NCI-H748 treated with DMSO at 0.1 percent for 48 hours (cell line): ENCODE measurements around the gene POU6F1.
"Not testable (repeated sequence)": the region's sequence is repeated elsewhere in the genome, so short reads cannot be mapped to it uniquely, and the experiment has no call there.

ENCODE experiments used
- DNase-seq: peaks from one replicate; lab custom pipeline; 2025; lab: John Stamatoyannopoulos, UW

POU6F1 gene

DNA sequence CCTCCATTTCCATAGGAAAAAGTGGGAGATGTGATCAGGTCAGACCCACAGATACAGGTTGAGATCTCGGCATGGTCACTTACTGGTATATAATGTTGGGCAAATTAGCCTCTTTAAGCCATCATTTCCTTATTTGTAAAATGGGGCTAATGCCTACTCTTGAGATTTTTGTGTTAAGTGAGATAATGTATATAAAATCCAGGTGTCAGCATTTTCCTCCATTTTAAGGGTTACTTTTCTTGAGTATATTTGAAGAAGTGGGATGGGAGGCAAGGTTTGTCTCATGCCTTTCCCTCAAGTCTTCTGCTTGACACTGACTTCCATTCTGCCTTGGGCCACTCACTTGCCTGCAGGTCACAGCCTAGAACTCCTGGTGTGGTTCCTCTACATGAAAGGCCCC lies 10.1 kb upstream of the POU6F1 start:
- DNase-seq = no peak

DNA sequence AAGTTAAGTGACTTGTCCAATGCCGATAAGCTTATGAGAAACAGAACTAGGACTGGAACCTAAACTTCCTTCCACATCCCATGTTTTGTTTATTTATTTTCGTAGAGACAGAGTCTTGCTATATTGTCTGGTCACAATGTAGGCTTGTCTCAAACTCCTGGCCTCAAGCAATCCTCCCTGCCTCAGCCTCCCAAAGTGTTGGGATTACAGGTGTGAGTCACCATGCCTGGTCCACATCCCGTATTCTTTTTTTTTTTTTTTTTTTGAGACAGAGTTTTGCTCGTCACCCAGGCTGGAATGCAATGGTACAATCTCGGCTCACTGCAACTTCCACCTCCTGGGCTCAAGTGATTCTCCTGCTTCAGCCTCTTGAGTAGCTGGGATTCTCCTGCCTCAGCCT lies 9.2 kb upstream of the POU6F1 start:
- not testable (repeated sequence) for DNase-seq

DNA sequence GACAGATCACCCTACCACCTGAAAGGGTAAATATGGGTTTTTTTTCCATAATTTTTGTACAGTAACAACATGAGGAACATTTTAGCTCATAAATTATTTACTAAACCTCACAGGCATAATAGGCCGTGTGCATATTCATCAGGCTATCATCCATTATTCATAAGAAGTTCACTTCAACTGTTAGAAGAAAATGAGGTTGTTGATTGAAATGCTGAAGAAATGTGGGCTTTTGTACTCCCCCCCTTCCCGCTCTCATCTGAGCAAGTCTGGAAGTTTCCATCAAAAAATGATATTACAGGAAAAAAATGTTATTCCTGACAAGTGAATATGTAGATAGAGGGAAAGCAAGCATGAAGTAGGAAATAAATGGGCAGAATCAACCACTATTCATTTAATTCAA lies 7.9 kb upstream of the POU6F1 start:
- DNase-seq = no peak

DNA sequence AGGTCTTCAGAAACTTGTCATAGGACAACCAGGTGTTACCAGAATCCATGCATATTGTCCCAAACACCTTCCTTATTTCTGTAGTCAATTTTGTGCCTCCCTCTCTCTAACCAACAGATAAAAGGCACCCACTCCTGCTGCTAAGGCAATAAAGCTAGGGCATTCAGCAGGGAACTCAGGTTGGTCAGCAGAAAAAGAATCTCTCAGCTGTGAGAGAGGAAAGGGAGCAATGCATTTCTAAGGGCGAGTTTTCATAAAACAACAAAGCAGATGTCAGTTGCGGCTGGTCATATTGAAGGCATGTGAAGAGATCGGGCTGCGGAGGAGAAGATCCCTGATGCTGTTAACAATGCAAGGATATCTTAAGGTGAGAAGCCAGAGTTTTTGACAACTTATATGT lies 7.4 kb upstream of the POU6F1 start:
- DNase-seq = no peak

DNA sequence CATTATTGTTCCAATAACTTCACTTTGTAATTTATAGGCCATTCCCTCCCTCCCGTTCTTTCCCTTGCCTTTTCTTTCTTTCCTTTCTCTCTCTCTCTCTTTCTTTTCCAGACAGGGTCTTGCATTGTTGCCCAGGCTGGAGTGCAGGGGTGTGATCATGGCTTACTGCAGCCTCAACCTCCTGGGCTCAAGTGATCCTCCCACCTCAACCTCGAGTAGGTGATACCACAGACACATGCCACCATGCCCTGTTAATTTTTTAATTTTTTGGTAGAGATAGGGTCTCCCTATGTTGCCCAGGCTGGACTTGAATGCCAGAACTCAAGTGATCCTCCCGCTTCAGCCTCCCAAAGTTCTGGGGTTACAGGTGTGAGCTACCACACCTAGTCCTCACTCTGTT lies 6.8 kb upstream of the POU6F1 start:
- DNase-seq = no peak

DNA sequence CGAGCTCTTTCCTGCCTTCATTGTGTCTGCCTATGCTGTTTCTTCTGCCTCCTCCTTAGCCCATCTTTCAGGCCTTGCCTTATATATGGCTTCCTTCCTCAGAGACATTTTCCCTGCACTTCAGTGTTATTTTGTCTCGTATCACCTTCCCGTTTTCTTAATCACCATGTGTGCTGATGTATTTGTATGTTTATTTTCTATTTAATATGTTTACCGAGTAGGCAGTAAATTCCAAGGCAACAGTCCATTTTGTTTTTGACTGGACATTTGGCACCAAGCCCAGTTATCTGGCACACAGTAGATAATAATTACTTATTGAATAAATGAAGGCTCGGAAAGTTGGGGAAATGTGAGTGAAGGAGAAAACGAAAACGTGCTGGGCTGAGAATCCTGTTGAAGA lies 4.6 kb upstream of the POU6F1 start:
- peak; percentile 21 for DNase-seq

DNA sequence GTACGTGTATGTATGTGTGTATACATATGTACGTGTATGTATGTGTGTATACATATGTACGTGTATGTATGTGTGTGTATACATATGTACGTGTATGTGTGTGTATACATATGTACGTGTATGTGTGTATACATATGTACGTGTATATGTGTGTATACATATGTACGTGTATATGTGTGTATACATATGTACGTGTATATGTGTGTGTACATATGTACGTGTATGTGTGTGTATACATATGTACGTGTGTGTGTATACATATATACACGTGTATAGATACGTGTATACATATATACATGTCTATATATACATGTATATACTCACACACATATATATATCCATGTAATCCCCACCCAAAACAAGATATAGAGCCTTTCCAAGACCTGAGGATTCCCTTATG lies 2.0 kb upstream of the POU6F1 start:
- not testable (repeated sequence) for DNase-seq

DNA sequence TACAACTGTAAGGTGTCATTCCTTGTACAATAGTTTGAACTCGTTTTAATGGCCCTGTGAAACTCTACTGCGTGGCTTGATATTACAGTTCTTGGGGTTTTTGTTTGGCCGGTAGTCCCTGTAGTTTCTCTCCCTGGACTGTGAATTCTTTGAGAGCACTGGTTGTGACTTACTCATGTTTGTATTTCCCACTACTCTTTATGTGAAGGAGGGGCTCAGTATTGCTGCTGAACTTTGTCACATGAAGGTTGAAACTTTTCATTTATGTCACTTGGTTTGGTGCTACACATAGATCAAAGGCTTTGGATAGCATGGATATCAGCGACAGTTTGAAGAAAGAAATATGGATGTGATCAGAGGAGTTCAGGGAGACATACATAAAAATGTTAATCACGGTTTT lies 1.5 kb upstream of the POU6F1 start:
- no peak for DNase-seq

DNA sequence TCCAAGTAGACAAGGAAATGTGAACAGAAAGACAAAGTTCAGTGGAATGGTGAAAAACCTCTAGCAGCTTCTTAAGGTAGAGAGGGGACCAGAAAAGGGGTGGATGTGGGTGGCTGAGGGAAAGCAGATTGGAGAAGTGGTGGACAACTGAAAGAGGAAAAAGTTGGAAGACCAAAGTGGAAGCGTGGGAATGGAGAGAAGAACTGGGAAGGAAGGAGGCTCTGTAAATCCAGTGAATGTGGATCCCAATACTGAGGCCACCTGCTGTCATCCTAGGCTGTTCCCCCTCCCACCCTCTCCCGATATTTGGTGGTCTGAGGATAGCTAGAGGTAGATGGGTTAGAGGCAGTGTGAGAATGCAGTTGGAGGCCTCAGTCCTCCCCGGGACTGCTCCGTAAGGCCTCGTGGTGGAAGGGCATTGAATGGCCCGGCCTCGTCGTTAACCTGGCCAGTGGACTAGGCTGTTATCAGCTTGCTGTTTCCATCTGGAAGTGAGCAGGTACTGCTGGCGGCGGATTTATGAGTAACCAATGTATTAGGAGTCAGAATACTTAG lies 822 bp upstream of the POU6F1 start:
- no peak for DNase-seq

DNA sequence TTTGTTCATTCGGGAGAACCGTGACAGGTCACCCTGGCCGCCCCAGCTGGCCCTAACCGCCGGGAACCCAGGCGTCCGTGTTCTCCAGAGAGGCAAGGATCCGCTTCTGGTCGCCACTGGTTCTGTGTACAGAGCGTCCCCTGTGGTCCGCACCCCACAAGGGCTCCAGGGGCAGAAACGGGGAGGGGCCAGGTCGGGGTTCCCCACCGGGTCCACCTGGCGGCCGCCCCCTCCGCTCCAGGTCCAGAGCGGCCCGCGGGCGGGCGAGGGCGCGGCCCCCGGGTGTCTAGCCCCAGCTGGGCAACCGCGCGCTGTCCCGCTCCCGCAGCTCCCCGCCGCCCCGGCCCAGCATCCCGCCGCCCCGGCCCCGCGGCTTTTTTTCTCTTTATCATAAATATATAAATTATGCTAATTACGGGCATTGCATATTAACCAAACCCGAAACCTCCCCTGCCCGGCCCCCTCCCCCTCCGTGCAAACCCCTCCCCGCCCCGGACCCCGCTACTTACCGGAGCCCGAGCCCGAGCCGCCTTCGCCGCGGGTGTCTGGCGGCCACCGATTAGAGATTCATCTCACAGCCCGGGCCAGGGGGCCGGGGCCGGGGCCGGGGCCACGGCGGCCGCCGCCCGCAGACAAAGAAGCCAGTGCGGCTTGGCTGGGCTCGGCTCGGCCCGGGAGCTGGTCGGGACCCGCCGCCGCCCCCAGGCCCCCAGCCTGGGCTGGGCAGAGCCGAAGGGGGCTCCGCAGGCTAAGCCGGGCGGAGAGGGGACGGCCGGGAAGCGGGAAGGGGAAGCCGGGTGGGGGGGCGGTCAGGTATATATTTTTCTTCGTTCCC lies 512 bp downstream of the POU6F1 start:
- no peak for DNase-seq

DNA sequence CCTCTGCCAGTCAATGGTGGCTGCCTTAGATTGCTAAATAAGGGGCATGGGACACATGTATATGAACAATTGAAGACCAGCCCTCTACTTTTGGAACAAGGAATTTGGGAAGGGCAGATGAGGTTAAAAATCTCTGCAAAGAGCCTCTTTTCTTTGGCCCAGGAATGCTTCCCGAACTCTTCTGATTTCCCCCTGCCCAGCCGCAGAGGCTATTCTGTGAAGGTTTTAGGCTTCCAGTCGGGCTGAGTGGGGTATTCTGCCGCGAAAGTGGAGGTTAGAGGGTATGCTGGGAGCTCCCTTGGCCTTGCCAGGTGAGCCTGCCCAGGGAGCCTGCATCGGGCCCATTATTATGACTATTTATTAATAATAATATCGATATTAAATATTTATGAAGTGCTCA lies 1.2 kb downstream of the POU6F1 start:
- DNase-seq = no peak

DNA sequence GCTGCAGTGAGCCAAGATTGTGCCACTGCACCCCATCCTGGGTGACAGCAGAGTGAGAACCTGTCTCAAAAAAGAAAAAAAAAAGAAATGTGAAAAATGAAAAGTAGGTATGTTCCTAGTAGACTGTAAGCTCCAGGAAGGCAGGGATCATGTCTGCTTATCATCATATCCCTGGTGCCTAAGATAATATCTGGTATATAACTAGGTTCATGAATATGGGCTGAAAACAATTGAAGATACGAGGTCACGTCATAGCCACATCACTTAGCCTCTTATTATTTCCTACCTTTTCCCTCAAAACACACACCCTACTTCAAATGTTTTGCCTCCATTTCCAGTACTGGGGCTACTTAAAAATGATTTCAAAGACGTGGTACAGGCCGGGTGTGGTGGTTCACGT lies 3.0 kb downstream of the POU6F1 start:
- no peak for DNase-seq

DNA sequence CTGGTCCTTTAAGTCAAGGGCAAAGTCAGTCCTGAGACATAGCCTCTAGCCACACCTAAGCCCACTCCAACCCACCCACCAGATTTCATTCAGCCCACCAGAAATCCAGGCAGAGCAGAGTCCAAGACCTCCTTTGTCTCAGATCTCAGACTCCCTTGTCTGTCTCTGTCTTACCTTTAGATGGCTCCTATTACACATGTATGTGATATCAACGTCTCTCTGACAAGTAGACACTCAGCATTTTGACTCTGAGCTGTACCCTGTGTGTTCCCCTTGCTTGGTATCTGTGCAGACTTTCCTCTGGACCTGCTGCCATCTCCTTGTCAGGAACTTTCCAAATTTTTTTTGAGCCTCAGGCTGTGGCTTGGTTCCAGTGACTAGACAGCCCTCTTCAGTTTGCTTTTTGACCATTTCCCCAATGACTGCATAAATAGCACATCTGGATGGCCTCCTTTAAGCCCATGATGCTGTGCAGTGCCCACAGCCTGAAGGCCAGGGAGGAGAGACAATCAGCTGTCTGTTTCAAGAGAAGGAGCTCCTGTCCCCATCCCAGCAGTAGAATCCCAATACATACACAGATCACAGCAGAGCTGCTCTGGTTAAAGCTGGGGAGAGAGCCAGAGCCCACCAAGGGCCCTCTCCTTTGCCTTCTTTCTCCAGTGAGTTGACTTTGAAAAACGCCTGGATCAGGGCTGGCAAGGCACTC lies 7.0 kb downstream of the POU6F1 start:
- no peak for DNase-seq

DNA sequence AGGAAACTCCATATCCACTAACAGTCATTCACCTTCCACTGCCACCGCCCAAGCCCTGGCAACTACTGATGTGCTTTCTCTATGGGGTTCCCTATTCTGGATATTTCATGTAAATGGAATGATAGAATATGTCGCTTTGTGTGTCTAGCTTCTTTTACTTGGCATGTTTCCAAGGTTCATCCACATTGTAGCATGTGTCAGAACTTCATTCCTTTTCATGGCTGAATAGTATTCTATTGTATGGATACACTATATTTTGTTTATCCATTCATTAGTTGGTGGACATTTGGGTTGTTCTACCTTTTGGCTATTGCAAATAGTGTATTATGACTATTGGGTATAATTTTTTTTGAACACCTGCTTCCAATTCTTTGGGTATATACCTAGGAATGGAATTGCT lies 8.6 kb downstream of the POU6F1 start:
- DNase-seq = no peak

DNA sequence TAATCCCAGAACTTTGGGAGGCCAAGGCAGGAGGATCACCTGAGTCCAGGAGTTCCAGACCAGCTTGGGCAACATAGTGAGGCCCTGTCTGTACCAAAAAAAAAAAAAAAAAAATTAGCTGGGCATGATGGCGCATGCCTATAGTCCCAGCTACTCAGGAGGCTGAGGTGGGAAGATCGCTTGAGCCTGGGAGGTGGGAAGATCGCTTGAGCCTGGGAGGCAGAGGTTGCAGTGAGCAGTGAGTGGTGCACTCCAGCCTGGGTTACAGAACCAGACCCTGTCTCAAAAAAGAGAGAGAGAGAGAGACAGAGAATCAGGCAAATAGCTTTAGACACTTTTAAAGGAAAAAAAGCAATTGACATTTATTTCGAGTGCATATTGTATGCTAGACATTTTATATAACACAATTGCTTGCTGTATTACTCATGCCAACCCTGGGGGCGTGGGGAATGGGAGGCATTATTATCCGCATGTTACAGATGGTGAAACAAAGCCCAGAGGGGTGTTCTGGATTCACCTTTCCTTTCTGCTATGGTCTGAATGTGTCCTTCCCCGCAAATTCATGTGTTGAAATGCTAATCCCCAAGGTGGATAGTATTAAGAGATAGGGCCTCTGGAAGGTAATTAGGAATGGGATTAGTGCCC lies 9.7 kb downstream of the POU6F1 start:
- no peak for DNase-seq

DNA sequence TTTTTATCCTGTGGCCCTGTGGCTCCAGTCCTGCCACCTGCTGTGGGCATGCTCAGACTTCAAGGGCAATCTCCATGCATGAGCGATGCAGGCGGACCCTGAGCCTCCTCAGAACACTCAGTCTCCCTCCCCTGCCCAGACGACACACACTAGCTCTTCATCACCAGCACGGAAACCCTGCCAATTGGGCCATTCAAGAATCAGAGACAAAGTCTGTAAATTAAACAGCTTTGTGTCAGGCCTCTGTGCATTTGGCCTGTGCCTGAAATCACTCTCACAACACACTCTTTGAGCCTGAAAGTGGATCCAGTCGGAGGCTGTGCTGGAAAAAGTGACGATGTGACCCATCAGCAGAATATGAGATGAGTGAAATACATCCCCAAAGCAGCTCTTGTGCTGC lies 12.5 kb downstream of the POU6F1 start:
- DNase-seq = no peak

DNA sequence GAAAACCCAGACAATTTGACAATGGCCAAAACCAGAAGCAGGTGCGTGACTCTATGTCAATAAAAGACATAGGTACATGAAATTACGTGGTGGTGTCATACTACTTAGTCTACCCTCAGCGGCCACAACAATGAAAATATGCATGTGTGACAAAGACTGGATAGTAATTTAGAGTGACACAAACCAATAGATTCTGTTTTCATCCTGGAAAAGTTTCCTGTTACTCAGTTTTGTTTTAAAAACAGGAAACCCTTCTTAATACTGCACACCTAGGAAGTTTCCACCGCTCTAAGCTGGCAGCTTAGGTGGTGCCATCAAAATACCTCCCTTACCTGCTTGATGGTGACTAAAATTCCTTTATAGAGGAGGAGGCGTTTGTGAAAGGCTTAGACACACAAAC lies 15.1 kb downstream of the POU6F1 start:
- no peak for DNase-seq

DNA sequence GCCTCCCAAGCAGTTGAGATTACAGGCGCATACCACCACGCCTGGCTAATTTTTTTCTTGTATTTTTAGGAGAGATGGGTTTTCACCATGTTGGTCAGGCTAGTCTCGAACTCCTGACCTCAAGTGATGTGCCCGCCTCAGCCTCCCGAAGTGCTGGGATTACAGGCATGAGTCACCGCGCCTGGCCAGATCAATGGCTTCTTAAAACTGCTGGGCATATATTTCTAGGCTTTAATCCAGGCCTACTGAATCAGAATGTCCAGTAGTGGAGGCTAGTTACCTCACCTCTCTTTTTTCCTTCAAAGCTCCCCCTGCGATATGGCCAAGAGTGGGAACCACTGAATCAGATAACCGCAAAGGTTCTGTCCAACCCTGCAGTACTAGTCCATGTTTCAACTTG lies 17.1 kb downstream of the POU6F1 start:
- no peak for DNase-seq

DNA sequence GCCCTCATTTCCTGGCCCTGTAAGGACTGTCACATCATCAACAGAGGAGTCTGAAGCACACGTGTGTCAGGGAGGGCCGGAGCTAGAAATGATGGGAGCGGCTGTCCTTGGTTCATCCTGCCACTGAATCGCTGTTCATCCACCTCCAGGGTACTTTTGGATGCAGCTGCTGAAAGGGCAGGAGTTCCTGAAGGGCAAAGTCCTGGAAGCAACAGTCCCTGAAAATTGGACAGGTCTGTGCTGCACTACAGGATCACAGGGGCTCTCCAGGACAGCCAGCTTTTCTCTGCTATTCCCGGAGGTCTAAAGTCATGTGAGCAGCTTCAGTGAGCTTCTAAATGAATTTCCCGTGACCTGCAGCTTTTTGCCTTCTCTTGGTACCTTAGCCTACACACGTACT lies 17.7 kb downstream of the POU6F1 start:
- no peak for DNase-seq

DNA sequence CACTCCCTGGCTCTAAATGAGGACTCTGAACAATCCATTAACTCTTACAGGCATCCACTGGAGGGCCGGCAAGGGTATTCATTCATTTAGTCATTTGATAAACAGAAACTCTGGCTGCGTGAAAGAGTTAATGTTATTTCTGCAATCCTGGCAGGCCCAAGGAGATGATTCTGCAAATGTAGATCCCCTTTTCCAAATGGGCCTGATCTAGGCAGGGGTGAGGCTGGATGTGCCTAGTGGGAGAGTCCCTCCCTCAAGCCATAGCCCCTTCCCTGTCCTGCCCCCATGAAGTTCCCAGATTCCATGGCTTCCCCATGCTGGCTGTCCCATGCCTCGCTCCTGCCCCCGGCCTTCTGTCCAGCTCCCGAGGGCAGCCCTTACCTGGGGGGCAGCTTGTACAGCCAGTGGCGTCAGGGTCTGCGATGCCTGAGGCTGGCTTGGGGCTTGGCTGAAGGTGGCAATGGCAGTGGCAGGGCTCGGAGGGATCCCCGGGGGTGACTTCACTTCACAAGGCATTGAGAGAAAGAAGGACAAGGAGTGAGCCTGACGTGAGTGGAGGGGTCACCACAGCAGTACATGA lies 18.4 kb downstream of the POU6F1 start:
- no peak for DNase-seq

DNA sequence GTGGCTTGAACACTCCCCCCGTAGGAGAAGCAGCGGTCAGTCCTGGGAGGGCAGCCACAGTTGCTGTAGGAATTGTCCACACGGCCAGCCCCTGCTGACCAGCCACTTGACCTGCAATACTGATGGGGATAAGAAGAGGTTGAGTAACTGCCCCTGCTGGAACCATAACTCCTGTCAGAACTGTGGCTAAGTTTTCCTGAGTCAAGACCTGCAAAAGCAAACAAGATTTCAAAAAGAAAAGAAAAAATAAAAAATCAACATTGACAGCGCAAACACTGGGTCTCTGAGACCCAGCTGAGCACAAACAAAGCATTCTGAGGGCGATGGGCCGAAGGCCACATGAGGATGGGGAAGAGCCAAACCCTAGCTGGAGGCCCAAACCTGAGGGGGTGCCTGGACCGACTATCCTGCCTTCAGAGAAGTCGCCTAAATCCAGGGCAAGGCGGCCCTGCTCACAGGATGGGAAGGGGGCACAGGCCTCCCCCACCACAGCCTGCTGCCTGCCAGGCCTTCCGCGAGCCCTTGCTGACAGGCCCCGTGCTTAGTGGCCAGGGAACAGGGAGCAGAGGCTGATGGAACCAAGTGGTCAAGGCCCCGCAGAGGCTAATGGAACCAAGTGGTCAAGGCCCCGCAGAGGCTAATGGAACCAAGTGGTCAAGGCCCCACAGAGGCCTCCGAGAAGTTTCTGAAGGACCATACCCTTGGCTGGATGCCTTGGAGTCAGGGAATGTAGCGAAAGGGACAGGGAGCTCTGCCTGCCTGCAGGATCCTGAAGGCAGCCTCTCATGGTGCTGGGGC lies 19.1 kb downstream of the POU6F1 start:
- no peak for DNase-seq
